NT2/D1 (cell line): Measurements from ENCODE around the gene ARHGEF40.

Experiments
- DNase-seq: peaks from one replicate; pipeline ENCODE4 v3.0.0-alpha.2; 2011; ENCODE audit warnings: low read depth, low spot score
- H3K27me3 ChIP-seq: 2 replicates; pipeline ENCODE4 v1.6.0; 2011; ENCODE audit warnings: mild to moderate bottlenecking; ENCODE audit not compliant: insufficient read length, insufficient read depth
- H3K36me3 ChIP-seq: 2 replicates; pipeline ENCODE4 v1.6.1; 2011; ENCODE audit warnings: mild to moderate bottlenecking, low read length, mixed read lengths; ENCODE audit not compliant: insufficient read depth, insufficient read length
- H3K4me1 ChIP-seq: 2 replicates; pipeline ENCODE4 v1.5.1; 2011; ENCODE audit not compliant: insufficient read depth, insufficient read length
- H3K4me3 ChIP-seq: 2 replicates; pipeline ENCODE4 v1.5.1; 2011; ENCODE audit warnings: low read depth; ENCODE audit not compliant: insufficient read length
- H3K9ac ChIP-seq: 2 replicates; pipeline ENCODE4 v1.6.0; 2011; ENCODE audit warnings: low read depth; ENCODE audit not compliant: insufficient read length
- H3K9me3 ChIP-seq: 2 replicates; pipeline ENCODE4 v1.5.1; 2011; ENCODE audit warnings: mild to moderate bottlenecking, low read length; ENCODE audit not compliant: insufficient read depth
- SUZ12 ChIP-seq: IDR thresholded peaks from 2 replicates; pipeline ENCODE4 v1.6.1; 2011; ENCODE audit not compliant: insufficient read length, insufficient read depth; ENCODE audit errors: extremely low read depth
- YY1 ChIP-seq: IDR thresholded peaks from 2 replicates; pipeline ENCODE4 v1.6.1; 2011; ENCODE audit not compliant: insufficient read length, insufficient read depth
- ZNF274 ChIP-seq: IDR thresholded peaks from 2 replicates; pipeline ENCODE4 v1.6.1; 2011; ENCODE audit warnings: mild to moderate bottlenecking, low read depth, low read length

The ARHGEF40 gene

GRCh38 chr14:21041676-21042433, 28.2 kb upstream of the ARHGEF40 start, which contains the start of gene RNASE7:
Gene RNASE7, plus strand, starts transcription at chr14:21042362. Its CDS starts 631 bp downstream, at chr14:21042993.
- no peak within 1 kb of the TSS for H3K9ac ChIP-seq
- DNase-seq: no peak

GRCh38 chr14:21042918-21043317, 27.2 kb upstream of the ARHGEF40 start:
- peaks cover 3% of the 10 kb centered on the region for H3K4me1 ChIP-seq
- H3K4me3 ChIP-seq: no peak overlapping the region
- DNase-seq: no peak
- no peak for TF ChIP-seq YY1
- no peak for TF ChIP-seq ZNF274
- no peak for TF ChIP-seq SUZ12
- H3K36me3 ChIP-seq: no peaks in the 10 kb centered on the region
- H3K9me3 ChIP-seq: no peaks in the 10 kb centered on the region
- no peak overlapping the region for H3K9ac ChIP-seq
- H3K27me3 ChIP-seq: no peaks in the 10 kb centered on the region

More at GRCh38 chr14:21041676-21042433, 28.2 kb upstream of the ARHGEF40 start, which contains the start of gene RNASE7:
- Histone ChIP-seq H3K9me3 (no peaks in the 10 kb centered on the region), H3K4me1 (peaks cover 3% of the 10 kb centered on the region), H3K27me3 (no peaks in the 10 kb centered on the region), H3K4me3 (no peak within 1 kb of the TSS), H3K36me3 (no peaks in the 10 kb centered on the region)
- no peak for TF ChIP-seq ZNF274
- no peak for TF ChIP-seq SUZ12
- no peak for TF ChIP-seq YY1

- Histone ChIP-seq H3K9me3 (no peaks in the 10 kb centered on the region), H3K9ac (no peak overlapping the region), H3K4me1 (peaks cover 3% of the 10 kb centered on the region), H3K27me3 (no peaks in the 10 kb centered on the region), H3K36me3 (no peaks in the 10 kb centered on the region), H3K4me3 (no peak overlapping the region)
- DNase-seq: no peak
- no peak for TF ChIP-seq SUZ12
- TF ChIP-seq YY1: no peak
- TF ChIP-seq ZNF274: no peak
These were observed 26.6 kb upstream of the ARHGEF40 start for GRCh38 chr14:21043387-21043973.

- Histone ChIP-seq H3K9ac (no peak overlapping the region), H3K27me3 (no peaks in the 10 kb centered on the region), H3K4me3 (no peak overlapping the region), H3K36me3 (no peaks in the 10 kb centered on the region), H3K4me1 (peaks cover 3% of the 10 kb centered on the region), H3K9me3 (no peaks in the 10 kb centered on the region)
- TF ChIP-seq ZNF274 (no peak), YY1 (no peak), SUZ12 (no peak)
- no peak for DNase-seq
These were observed 26.0 kb upstream of the ARHGEF40 start for GRCh38 chr14:21043974-21044618.

- no peak overlapping the region for H3K4me3 ChIP-seq
- H3K27me3 ChIP-seq: no peaks in the 10 kb centered on the region
- no peak for DNase-seq
- H3K4me1 ChIP-seq: peaks cover 3% of the 10 kb centered on the region
- no peak overlapping the region for H3K9ac ChIP-seq
- H3K36me3 ChIP-seq: no peaks in the 10 kb centered on the region
- no peak for TF ChIP-seq SUZ12
- TF ChIP-seq ZNF274: no peak
- no peak for TF ChIP-seq YY1
- H3K9me3 ChIP-seq: no peaks in the 10 kb centered on the region
These were observed 22.7 kb upstream of the ARHGEF40 start for GRCh38 chr14:21047378-21047781.

GRCh38 chr14:21048638-21049037, 21.5 kb upstream of the ARHGEF40 start:
- no peaks in the 10 kb centered on the region for H3K9me3 ChIP-seq
- no peak for DNase-seq
- H3K27me3 ChIP-seq: no peaks in the 10 kb centered on the region
- TF ChIP-seq YY1: no peak
- no peak for TF ChIP-seq SUZ12
- TF ChIP-seq ZNF274: no peak
- H3K36me3 ChIP-seq: no peaks in the 10 kb centered on the region
- H3K9ac ChIP-seq: no peak overlapping the region
- no peak overlapping the region for H3K4me3 ChIP-seq
- peaks cover 3% of the 10 kb centered on the region for H3K4me1 ChIP-seq

GRCh38 chr14:21049271-21049673, 20.8 kb upstream of the ARHGEF40 start:
- Histone ChIP-seq H3K4me1 (peaks cover 3% of the 10 kb centered on the region), H3K36me3 (no peaks in the 10 kb centered on the region), H3K9me3 (no peaks in the 10 kb centered on the region), H3K4me3 (no peak overlapping the region), H3K27me3 (no peaks in the 10 kb centered on the region), H3K9ac (no peak overlapping the region)
- DNase-seq: no peak
- TF ChIP-seq YY1: no peak
- no peak for TF ChIP-seq ZNF274
- TF ChIP-seq SUZ12: no peak
